ENCODE results near the gene DARS1.
"Not testable (repeated sequence)": the region's sequence is repeated elsewhere in the genome, so short reads cannot be mapped to it uniquely, and the experiment has no call there.

DARS1 gene

DNA sequence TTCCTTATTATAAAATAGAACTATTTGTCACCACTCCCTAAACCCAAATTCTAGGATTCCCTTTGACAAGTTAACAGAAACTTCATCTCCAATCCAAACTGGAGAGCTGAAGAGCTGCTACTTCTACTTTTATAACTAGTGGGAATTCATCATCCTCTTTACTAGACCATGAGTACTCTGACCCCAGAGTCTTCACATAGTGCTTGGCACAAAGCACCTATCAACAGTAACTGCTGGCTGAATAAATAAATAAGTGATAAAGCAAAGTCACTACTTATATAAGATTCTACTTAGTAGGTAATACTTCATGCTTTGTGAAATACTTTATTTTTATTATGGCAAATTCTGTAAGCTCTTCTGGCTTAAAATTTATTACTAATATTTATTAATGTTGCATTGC lies 49.5 kb downstream of the DARS1 start:
- no peak for DNase-seq

DNA sequence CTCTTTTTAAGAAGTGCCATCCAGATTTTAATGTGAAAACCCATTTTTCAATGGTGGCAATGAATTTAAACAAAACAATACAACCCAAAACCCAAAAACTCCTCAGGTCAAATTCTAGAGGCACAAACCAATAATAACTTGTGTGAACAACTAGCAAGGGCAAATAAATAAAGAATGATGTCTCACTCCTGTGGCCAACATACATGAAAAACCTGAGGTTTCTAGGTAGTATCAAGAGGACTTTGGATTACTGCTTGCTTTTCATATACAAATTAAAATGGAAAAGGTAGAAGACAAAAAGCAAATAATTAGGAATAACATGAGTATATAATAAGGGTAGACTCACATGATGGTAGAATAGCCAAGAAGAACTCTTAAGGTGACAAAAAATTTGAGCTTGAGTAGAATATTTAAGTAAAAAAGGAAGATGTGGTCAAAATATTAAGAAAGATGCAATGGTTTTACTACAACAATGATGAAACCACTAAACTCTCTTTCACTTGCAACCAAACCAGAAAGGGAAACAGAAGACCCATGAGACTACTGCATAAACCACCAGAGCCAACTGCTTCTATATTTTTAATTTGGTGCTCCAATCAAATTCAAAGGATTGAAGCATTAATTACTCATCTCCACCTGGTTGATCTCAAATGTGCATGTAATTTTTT lies 53.5 kb downstream of the DARS1 start:
- DNase-seq: no peak

DNA sequence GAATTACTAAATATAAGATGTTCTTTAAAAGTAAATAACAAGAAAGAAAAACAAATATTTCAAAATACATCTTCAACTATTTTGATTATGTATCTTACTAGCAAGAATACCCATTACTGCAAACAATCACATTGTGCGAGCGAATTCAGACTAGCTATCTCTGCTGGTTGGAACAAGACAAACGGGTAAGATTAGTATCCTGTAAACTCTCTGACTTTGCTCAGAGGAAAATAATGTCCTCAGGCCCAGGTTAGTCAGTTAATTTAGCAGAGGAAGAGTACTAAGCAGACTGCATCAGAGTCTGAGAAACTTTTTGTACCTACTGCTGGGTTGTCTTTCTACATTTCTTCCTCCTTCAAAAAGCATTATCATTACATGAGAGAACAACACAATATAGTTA lies 58.8 kb downstream of the DARS1 start:
- no peak for DNase-seq

DNA sequence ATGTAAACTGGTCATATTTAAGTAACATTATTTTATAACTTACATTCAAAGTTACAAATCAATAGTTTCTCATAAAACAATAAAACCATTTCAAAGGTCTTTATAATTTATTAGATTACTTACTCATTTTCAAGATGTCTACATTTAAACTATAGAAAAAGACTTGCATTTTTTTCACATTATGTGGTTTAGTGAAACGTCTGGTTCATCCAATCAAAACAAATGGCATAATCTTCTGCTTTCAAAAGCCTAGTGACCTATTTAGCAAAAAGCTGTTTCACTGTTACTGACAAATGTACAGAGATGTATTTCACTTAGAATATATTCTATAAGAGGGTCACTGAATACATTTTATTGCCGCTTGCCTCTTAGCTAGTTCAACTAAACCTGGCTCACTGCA lies 59.9 kb downstream of the DARS1 start:
- no peak for DNase-seq

DNA sequence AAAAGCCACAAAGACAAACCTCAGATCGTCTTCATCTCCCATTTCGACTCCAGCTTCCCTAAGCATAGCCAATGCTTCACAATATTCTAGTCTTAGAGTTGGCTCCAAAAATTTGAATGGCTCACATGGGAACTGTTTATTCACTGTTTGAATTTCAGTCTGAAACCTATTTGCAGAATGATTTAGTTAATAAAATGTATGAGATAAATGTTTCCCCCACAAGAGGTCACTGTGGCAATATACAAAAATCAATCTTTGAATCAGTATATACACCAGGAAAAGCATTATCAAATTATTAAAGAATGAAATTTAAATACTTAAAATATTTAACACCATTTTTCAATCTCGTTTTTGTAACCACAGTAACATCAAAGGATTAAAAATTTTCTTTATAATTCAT lies 69.2 kb downstream of the DARS1 start:
- DNase-seq: peak; percentile 23

DNA sequence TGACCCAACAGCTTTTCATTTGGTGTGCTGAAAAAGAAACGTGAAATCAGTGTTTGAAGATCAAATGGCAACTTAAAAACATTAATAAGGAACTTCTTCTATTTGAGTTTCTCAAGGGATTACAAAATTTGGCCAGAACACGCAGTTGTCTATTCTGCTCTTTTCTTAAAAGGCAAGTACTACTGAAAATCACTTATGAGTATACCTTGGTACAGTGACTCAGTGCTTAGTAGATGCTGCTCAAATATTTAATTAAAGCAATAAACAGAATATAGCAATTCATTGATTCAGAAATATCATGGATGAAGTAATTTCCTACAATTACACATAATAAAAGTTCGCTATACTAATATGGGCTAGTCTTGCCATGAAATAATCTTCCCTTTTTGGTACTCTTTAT lies 70.9 kb downstream of the DARS1 start:
- DNase-seq: no peak

DNA sequence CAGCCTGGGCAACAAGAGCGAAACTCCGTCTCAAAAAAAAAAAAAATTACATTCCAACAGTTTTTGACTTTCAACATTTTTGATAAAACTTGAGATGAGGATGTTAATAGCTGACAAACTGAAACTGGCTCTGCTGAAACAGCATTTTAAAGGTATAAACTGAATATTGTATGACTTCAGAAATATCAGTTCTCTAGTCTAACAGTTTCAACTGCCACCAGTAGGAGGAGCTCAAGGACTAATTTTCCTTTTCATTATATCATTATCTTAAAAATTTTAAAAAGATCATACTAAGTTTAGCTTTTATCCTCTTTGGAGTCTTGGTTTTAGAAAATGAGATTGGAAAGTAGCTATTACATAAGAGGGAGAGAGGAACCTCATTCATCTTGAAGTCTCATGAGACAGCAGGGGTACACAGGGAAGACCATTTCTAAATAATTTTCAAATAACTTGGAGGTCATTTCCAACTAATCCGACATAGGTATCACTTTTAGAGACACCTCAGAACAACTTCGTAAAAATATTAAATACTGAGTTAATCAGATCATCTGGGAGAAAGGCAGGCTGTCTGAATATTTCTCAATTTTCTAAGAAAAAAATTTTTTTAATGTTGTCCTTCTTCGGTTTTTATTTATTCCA lies 71.6 kb downstream of the DARS1 start:
- DNase-seq: peak; percentile 24

DNA sequence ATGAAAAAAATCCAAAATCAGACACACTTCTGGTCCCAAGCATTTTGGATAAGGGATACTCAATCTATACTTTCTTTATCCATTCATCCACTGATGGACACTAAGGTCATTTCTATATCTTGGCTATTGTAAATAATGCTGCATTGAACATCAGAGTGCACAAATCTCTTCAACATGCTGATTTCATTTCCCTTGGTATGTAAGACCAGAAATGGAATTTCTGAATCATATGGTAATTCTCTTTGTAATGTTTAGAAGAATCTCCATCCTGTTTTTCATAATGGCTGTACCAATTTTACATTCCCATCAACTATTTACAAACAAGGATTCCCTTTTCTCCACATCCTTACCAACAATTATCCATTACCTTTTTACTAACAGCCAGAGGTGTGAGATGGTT lies 75.5 kb downstream of the DARS1 start:
- no peak for DNase-seq

DNA sequence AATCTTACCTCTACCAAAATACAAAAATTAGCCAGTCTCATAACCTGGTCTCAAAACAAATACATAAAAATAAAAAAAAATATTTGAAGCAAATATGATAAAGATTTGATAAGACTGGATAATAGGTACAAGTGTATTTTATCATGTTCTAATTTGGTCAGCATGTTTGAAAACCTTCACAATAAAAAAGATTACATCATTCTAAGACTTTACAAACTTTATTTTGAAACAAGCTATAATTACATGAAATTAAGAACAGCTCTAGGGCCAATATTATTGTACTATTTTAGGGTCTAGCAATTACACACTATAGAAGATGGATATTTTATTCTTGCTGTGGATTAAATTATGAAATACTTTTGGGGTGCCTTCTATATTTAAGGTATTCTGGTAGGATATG lies 79.7 kb downstream of the DARS1 start:
- no peak for DNase-seq

DNA sequence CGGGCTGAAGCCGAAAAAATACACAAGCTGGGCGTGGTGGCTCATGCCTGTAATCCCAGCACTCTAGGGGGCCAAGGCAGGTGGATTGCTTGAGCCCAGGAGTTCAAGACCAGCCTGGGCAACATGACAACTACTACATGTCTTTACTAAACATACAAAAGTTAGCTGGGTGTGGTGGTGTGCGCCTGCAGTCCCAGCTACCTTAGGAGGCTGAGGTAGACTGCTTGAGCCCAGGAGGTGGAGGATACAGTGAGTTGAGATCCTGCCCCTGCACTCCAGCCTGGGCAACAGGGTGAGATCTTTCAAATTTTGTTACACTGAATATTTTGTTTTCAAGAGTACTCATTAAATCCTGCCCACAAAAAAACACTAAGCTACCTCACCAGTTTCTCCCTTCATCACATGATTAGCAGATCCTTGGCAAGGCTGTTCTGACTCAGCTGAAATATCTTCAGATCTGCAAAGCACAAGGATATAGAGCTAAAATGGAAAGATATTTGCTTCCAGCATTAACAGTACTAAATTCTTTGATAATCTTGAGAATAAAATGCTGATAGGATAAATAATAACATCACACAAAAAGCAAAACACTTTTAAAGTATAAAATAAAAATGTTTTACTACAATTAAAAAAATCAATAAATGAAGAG lies 81.0 kb downstream of the DARS1 start:
- no peak for DNase-seq

DNA sequence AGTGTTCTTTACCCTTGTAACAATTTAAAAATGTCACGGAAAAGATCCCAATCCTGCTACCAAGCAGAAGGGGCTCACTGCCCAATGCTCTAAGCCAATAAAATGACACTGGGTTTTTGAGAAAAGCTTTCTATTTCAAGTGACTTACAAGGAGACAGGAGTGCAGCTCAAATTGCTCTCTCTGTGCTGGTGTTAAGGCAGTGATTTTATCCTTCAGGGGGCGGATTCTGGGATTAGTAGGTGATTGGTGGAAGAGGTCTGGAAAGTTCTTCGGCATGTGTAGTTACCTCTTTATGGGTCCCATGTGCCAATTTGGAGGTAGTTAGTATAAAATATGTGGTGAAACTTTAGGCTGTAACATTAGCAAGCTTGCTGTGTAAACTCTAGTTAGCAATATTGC lies 81.8 kb downstream of the DARS1 start:
- no peak for DNase-seq

DNA sequence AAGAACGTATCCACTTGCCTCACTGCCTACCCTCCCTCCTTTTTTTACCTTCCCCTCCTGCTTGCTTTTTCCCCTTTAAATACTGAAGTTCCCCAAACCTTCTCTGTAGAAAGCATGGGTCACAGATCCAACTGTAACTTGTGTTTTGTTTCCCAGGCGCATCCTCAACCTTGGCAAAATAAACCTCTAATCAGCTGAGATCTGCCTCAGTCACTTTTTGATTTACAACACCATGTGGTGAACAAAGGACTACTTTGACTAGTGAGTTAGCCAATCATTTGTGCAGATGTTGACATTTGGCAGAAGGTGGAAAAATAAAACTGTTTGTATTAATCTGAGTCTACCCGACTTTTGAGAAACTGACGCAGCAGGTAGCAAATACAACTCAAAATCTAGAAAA lies 85.9 kb downstream of the DARS1 start:
- DNase-seq: no peak

DNA sequence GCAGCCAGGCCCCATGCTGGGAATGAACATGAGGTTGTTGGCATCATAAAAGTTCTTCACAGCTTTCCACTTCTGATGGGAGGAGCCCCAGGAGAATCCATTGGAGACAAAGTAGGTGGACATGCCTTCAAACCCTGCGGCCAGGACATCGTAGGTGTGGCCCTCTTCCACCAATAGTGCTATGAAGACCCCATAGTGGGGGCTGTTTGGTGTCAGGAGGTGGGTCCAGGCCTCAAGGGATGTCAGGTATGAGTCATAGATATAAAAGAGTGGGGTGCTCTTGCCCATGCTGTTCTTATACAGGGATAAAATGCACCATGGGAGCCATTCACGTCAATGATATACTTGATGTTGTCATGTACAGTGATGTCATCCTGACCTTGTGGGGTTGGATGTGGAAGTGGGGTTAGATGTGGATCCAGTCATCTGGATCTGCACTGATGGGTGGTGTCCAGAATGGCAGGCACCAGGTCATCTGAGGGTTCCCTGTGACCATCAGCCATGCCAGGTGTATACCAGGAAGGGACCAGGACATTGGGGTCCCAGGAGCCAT lies 87.1 kb downstream of the DARS1 start:
- DNase-seq: no peak

DNA sequence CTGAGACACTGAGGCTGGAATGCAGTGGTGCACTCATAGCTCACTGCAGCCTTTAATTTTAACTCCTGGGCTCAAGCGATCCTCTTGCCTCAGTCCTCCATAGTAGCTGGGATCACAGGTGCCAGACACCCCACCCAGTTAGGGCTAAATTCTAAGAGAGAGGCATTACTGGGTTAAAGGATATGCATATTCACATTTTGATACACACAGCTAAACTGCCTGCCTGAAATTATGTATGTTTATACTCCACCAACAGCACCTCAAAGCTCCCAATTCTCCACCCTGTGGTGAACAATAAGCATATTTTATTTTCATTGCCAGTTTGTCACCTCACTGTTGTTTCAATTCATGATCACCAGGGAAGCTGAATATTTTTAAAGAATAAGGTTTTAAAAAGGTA lies 90.5 kb downstream of the DARS1 start:
- no peak for DNase-seq

DNA sequence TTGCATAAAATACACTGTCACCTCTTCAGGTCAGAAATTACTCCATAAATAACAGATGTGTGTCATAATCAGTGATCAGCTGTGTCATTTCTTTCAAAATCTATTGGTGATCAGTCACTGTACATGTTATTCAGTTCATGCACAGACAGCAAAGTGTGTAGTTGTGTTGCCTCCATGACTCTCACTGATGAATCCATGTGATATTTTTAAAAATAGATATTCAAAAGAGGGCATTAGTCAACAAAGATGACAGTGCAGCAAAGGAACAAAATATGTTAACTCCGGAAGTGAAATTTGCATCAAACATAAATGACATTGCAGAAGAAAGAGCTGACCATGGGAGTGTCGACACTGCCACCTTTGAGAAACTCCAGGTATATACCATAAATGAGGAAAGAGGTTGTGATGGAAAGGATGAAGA lies 92.0 kb downstream of the DARS1 start:
- no peak for DNase-seq

DNA sequence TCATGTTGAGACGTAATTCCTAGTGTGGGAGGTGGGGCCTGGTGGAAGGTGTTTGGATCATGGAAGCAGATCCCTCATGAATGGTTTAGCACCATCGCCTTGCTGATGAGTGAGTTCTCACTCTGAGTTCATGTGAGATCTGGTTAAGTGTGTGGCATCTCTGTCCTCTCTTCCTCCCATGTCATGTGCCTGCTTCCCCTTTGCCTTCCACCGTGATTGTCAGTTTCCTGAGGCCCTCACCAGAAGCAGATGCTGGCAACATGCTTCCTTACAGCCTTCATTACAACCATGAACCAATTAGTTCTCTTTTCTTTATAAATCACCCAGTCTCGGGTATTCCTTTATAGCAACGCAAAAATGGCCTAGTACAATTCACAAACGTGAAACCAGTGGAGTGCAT lies 94.6 kb downstream of the DARS1 start:
- DNase-seq: no peak

DNA sequence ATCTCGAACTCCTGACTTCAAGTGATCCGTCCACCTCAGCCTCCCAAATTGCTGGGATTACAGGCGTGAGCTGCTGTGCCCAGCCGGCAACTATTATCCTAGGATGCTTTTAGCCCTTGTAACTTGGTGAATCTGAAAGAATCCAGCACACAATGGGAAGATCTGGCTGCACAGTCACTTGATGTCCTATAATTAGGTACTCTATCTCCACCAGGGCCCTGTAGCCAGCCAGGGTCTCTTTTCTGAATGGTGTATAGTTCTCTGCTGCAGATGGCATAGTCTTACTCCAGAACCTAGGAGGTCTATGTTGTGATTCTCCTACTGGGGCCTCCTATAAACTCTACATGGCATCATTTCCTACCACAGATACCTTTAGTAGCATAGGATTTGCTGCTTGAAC lies 95.3 kb downstream of the DARS1 start:
- DNase-seq: no peak

DNA sequence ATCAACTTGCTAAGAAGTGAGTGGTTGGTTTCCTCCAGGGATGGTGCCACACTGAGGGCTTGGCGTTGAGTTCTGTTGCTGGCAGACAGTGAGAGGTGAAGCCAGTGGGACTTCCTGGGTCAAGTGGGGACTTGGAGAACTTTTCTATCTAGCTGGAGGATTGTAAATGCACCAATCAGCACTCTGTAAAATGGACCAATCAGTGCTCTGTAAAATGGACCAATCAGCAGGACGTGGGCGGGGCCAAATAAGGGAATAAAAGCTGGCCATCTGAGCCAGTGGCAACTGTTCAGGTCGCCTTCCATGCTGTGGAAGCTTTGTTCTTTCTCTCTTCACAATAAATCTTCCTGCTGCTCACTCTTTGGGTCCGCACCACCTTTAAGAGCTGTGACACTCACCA lies 96.8 kb downstream of the DARS1 start:
- DNase-seq: not testable (repeated sequence)

DNA sequence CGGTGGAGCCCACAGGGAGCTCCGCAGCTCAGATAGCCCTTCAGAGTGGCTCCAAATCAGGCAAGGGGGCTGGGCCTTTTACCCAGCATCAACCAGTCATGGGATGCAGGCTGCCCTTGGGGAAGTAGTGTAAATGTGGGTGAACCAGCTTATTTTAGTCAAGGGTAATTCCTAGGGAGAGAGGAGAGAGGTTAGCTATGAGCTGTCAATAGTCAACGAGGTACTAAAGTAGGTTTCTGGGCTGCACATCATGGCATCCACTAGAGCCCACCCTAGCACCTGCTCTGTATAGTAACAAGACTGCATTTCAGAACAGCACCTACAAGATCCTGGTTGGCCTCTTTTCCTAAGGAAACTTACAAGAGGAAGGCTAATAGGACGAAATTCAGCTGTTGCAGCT lies 99.7 kb downstream of the DARS1 start:
- DNase-seq: no peak

DNA sequence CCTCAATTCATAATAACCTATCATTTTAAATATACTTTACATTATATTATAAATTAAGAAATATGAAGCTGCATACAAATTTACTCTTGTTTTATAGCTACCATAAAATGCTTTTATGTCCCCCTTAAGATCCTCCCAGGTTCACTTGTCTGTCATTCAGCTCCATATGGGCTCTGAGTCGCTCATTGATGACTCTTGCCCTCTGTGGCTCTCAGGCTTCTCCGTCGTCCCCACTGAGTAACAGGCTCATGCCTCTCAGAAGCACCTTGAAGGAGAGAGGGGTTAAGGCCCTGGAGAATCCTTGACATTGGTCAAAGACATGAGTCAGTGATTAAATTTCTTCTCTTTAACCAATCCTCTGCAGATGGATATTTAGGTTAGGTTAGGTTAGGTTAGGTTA lies 103.0 kb downstream of the DARS1 start:
- DNase-seq: no peak

DNA sequence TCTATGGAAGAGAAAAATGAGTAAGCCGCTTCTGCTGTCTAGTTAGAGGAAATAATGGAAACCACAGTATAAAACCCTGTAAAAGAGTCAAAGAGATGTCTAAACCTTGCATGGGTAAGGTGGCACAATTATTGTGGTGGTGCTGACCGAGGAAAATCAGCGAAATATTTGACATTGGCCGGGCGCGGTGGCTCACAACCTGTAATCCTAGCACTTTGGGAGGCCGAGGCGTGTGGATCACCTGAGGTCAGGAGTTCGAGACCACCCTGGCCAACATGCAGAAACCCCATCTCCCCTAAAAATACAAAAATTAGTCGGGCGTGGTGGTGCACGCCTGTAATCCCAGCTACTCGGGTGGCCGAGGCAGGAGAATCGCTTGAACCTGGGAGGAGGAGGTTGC lies 108.7 kb downstream of the DARS1 start:
- not testable (repeated sequence) for DNase-seq

DNA sequence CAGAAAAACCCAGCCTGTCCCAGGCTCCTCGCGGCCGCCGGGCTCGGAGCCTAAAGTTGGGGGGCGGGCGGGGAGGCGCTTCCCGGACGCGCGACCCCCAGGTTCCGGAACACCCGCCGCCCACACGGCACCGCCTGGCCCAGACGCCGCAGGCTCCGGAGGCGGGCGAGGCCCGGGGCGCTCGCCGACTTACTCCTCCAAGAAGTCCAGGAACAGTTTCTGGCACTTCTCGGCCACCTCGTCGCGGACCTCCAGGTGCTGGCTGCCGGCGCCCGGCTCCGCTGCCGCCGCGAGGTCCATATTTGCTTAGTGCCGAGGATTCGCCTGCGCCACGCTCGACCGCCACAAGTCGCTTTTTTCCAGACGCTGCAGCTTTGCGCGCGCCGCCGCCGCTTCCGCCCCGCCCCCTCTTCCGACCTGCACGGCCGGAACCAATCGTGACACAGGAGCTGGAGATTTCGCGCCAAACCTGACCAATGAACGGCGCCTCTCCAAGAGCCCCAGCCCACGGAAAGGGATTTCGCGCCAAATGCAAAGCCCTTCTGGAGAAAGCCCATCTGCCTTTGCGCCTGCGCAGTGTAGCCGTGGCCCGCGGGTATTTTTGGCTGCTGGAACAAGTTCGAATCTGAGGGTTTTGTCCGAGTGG lies 109.2 kb downstream of the DARS1 start, which contains the start of gene MCM6:
MCM6 (minus strand) TSS at position 378 of the 646 bp plus-strand sequence; CDS start at position 300, 78 bp downstream.
- DNase-seq: peak; percentile 97

DNA sequence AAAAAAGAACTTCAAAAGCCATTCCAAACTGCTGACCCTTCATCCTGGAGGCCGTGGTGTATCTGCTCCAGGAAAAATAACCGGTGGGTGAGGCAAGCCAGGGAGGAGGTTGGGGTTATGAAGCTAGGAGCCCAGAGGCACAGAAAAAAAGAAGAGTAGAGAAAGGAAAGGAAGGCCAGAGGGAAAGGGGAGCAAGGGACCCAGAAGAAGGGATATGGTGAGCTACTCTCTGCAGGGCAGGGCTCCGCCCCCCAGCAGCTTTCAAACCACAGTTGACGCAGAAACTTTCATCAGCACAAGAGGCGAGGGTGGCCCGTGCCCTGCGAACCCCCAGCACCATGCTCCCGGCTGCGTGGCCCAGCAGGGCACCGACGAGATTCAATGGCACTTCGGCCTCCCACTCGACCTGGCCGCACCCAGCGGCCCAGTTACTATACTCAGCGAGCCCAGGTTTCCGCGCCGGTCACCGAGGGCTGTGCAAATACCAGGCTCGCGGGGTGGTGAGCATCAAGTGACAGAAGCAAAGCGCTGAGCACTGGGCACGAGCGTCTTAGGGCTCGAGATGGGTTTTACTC lies 109.8 kb downstream of the DARS1 start:
- no peak for DNase-seq
